GM21825 (cell line): ENCODE data around the gene PRDM1.
A peak's percentile ranks its signal among the peaks of the same experiment; 100 is the strongest.

Source experiments
- ATAC-seq: cut with Tn5 transposase; IDR thresholded peaks from one replicate; pipeline ENCODE4 v1.9.1; 2021; ENCODE audit warnings: mild to moderate bottlenecking, moderate library complexity; ENCODE audit not compliant: unreplicated experiment

The PRDM1 gene

DNA sequence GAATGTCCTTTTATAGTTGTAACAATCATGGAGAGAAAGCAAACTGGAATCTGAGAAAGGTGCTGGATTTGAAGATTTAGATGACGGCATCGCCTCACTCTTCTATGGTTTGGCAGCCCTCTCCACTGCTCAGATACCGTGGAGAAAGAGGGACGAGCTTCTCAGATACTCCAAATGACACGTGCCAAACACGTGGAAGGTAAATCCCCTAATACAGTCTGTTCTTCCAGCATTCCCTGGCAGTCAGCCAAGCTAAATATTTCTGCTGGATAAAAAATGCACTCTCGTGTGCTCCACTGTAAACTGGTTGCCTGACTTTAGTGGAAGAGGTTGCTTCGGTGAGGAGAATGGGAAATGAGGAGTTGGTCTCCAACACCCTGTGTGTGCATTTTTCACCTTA lies 16.7 kb upstream of the PRDM1 start:
- no peak for ATAC-seq

- ATAC-seq, result no peak
Measured at GRCh38 chr6:106070636-106071035, 15.5 kb upstream of the PRDM1 start.

DNA sequence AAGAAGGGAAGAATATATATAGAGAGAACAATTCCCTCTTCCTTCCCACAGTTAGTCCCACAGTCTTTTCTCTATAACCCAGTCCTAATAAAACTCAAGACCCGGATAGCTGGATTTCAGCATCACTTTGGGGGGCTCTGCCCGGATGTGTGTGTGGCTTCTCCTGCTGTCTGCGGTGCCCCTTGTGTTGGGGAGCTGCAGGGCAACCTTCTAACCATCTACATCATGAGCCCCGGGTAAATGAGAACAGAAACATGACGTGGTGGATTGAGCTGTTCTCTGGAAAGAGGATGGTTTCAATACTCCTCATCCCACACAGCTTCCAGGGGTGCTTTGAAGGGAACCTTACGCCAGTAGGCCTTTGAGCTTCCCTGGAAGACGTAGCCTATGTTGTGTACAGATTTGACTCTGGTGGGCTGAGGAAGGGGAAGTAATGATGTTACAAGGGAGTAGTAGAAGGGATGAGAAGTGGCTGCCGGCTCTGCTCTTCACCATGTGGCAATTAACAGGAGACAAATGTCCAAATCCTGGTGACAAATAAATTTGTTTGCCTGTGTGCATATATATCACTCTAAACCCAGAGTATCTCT lies 13.5 kb upstream of the PRDM1 start:
- ATAC-seq, result no peak

- no peak for ATAC-seq
Measured at GRCh38 chr6:106074146-106074545, 12.0 kb upstream of the PRDM1 start.

DNA sequence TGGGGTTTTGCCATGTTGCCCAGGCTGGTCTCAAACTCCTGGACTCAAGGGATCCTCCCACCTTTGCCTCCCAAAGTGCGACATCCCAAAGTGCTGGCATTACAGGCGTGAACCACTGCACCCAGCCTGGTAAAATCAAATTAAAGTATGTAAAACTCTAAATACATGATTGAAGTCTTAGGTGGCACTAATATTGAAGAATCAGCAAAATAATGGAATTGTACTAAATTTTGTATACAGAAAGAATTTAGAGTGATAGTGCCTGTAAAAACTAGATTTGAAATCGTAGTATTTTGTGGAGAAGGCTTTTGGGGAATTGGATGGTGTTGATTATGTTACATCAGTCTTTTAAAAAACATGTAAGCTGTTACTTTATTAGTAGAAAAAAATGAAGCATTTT lies 10.0 kb upstream of the PRDM1 start:
- ATAC-seq, result no peak

DNA sequence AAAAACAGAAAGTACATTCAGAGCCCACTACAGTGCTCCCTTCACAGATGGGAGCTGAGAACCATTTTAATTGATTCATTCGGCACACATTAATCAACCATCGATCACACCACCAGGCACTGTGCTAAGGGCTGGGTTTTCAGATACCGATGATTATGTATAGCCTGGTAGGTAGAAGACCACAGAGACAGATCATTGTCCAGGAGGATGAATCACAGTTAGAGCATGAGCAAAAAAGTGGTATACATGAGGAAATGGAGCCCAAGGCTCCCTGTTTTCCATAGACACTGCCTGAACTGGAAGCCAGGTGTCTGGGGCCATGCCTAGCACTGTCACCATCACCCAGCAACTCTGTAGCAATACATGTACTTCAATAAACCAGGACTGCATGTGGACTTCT lies 9.0 kb upstream of the PRDM1 start:
- ATAC-seq, result no peak

- ATAC-seq, result no peak
Measured at GRCh38 chr6:106077881-106078280, 8.3 kb upstream of the PRDM1 start.

DNA sequence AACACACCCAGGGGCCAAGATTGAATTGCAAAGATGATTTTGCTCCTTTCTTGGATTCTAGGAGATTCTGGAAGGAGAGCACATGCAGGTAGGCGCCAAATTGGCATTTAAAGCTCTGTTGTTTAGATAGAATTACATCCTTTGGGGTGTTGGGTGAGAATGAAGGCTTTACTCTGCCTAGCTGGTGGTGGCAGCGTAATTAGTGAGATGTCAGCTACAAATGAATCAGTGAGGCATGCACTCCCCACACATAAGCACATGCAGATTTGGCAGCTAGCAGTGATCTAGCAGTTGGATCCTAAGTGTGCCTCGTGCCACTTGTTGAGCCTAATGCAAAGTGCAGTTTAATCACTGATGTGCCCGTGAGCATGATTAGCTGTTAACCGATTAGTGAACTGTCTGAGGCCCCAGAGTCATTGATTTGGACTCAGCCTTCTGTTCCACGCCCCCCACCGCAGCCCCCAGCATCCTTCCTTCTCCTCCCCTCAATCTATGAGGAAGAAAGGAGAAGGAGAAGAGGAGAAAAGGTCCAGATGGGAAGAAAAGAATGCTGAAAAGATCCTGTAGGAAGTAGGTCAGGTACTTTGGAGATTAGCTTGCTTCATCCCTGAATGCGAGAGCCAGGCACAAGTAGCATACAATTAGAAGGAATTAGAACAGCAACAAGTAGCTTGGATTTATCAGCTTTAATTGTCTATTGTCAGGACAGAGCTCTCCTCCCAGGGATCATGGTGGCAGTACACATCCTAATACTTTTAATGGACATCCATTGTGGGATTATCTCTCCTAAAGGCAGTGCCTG lies 6.0 kb upstream of the PRDM1 start:
- no peak for ATAC-seq

DNA sequence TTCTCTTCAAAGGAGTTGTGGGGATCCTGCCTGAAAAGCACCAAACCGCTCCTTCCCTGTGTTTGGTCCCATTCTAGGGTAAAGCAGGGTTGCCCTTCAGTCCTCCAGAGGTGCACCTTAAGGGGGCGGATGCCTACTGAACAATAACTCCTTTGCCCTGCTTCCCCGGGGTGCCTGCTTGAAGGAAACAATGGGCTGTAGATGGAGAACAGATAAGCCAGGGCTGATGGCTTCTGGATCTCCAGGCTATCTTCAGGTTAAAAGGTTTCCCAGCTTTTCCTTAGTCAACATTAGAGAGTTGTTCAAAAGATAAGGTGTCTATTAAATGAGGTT lies 5.4 kb upstream of the PRDM1 start:
- ATAC-seq, result no peak

DNA sequence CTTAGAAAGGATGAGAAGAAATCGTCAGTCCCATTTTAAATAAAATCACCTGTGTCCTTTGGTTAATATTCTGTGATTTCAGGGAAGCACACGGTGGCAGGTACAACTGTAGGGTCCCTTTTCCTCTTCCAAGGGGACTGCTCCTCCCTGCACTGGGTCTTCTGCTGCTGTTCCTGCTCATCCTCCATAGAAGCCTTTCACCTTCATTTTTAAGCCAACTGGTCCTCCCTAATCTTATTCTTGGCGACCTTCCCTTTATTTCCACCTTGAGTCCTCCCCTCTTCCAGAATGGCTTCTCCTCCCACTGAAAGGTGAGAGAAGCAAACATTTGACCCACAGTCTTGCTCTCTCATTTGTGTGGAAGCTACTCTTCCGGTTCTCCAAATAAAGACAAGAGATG lies 4.4 kb upstream of the PRDM1 start:
- ATAC-seq, result no peak

GRCh38 chr6:106082735-106083398 lies 3.3 kb upstream of the PRDM1 start:
- no peak for ATAC-seq

DNA sequence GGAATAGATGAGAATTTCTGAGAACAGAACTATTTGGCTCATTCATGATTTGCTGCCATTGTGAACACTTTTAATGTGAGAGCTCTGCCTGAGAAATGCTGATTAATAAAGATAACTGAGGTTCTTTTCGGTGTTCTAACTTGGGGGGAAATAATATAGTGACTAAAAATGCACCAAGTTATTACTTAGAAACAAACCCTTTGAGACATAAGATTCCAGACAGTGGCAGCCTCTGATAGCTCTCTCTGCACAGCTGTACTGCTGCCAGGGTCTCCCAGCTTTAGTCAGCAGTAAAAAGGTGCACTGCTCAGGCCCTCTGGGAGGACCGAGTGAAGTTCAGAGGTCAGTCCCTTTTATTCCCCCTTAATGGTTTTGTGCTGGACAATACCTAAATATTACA lies 2.5 kb upstream of the PRDM1 start:
- no peak for ATAC-seq

GRCh38 chr6:106084106-106084988 lies 1.8 kb upstream of the PRDM1 start:
- peak; percentile 68 for ATAC-seq

GRCh38 chr6:106084989-106085691 lies 996 bp upstream of the PRDM1 start:
- no peak for ATAC-seq

- ATAC-seq, result no peak
Measured at GRCh38 chr6:106085692-106085983, 498 bp upstream of the PRDM1 start.

DNA sequence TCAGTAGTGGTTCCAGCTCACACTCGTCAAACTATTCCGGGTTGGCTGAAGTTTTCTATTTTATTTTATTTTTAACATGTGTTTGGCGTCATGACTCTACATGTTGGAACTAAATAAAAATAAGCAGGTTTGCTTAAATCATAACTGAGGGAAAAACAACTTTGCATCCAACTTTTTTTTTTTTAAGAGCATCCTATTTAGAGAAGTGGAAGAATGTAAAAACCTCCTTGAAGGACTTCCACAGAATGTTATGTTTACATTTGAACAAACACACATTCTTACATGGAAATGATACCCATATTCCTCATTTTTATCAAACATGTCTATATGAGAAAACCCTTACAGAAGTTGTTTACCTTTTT lies 659 bp downstream of the PRDM1 start:
- ATAC-seq, result no peak

DNA sequence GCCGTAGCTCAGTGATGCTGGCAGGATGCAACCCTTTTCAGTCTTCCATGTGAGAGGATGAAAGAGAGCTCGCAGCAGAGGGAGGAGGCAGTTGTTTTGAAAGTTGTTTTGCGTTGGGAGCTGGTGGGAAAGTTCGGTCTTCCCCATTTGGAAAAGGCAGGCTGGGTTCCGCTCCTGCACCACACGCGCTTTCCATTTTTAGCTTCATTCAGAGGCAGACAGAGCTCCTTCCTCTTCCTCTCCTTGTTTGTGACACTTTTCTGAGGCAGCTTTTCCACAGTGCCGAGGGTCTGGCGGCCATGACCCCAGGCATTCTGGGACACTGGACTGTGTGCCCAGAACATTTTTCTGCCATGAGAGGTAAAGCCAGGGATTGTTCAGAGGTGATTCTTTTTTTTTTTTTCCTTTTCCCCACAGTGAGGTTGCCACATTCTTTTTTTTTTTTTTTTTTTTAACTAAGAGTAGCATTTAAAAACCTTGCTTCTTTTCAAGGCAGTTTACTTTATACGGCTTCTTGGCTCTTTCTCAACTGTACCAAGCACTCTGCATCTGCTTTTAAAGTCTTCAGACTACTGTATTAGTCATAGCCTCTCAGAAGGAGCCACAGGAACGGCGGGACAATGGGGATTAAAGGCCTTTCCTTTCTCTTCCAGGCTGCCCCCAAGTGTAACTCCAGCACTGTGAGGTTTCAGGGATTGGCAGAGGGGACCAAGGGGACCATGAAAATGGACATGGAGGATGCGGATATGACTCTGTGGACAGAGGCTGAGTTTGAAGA lies 1.6 kb downstream of the PRDM1 start:
- ATAC-seq, result no peak

DNA sequence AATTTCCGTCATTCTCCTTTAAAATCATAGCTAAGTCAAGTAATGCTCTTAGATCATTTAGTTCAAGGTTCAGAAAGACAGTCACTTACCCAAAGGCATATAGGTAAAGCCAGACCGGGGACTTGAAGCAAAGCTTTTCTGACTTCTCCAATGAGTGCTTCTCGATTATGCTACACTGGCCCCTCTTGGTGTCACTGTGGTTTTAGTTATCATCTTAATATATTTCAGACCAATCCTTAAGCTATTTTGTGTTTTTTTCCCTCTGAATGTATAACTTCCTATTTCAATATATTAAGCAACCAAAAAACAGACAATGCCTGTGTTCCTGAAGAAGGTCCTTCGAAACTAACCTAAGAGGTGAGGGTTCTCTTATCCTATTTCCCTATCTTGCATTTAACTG lies 3.9 kb downstream of the PRDM1 start:
- ATAC-seq, result no peak

- no peak for ATAC-seq
Measured at GRCh38 chr6:106092279-106092678, 6.1 kb downstream of the PRDM1 start.

DNA sequence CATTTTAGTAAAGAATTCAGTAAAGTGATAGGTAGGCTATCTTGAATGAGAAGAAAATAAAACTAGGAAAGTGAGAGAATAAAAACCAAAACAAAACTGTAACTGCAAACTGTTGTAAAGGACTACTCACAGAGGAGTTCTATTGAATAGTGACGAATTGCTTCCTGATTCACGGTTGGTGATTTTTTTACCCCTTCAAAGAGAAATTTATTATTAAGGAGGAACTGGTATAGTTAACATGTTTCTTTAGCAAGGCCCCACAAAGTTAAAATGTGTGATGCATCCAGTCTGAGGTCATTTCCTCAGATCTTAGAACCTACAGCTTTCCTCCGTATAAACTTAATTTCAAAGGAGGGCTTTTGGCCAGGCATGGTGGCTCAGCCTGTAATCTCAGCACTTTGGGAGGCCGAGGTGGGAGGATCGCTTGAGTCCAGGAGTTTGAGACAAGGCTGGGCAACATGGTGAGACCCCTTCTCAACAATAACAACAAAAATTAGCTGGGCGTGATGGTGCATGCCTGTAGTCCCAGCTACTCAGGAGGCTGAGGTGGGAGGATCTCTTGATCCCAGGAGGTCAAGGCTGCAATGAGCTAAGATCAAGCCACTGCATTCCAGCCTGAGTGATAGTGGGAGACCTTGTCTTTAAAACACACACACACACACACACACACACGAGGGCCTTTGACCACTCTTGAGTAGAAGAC lies 8.3 kb downstream of the PRDM1 start:
- no peak for ATAC-seq
